K562 (cell line): ENCODE data around the gene ASIC1. TPM values are rescaled to one million over a fixed set of nuclear protein-coding genes. Genes with fewer than 3 reads are reported as not detected.

ENCODE experiments used
- ELF1 ChIP-seq: fragments of 200-800 bp; sonication (Bioruptor generic); IDR thresholded peaks from 2 replicates; pipeline ENCODE4 v1.6.1; 2016; ENCODE audit warnings: missing genetic modification characterization, missing compliant biosample characterization
- HDAC1 ChIP-seq, 2 experiments: fragments of 450-650 bp; IDR thresholded peaks; 2 replicates each; pipeline ENCODE4 v1.6.1; 2016 to 2017; ENCODE audit warnings: inconsistent platforms in 1 of 2, mild to moderate bottlenecking in 1 of 2, moderate library complexity in 1 of 2
- KLF1 ChIP-seq: fragments of 450-650 bp; IDR thresholded peaks from 2 replicates; pipeline ENCODE4 v1.6.1; 2016; ENCODE audit warnings: missing genetic modification characterization, missing compliant biosample characterization
- LARP7 ChIP-seq: fragments of 450-650 bp; IDR thresholded peaks from 2 replicates; pipeline ENCODE4 v1.6.1; 2016
- NR3C1 ChIP-seq: sonication (generic); formaldehyde crosslinking; IDR thresholded peaks from 2 replicates; pipeline ENCODE4 v1.8.1; 2022; ENCODE audit warnings: missing genetic modification reagents
- NRF1 ChIP-seq, 2 experiments: fragments of 450-650 bp; IDR thresholded peaks in 1 of 2; conservative IDR thresholded peaks in 1 of 2; 2 replicates each; pipeline ENCODE4 v1.6.1; 2014; ENCODE audit warnings: mild to moderate bottlenecking in 2 of 2
- OTX1 ChIP-seq: fragments of 450-650 bp; formaldehyde crosslinking; IDR thresholded peaks from 2 replicates; pipeline ENCODE4 v1.4.0; 2022; ENCODE audit warnings: mild to moderate bottlenecking
- SIN3A ChIP-seq, 2 experiments: fragments of 150-350 bp in 1 of 2; IDR thresholded peaks; 2 replicates each; pipeline ENCODE4 v1.6.1; 2011 to 2016; ENCODE audit warnings: borderline replicate concordance in 2 of 2, low read depth in 2 of 2, low read length in 2 of 2, mild to moderate bottlenecking in 2 of 2, moderate library complexity in 2 of 2; ENCODE audit not compliant: control insufficient read depth in 1 of 2
- SREBF2 ChIP-seq: sonication (generic); formaldehyde crosslinking; IDR thresholded peaks from 2 replicates; pipeline ENCODE4 v1.4.0; 2020; ENCODE audit warnings: mild to moderate bottlenecking, missing genetic modification reagents
- TCF3 ChIP-seq: sonication (generic); formaldehyde crosslinking; IDR thresholded peaks from 2 replicates; pipeline ENCODE4 v1.4.0; 2020; ENCODE audit warnings: mild to moderate bottlenecking, missing genetic modification reagents
- TEAD1 ChIP-seq, 2 experiments: fragments of 450-650 bp in 1 of 2; sonication (generic) in 1 of 2; formaldehyde crosslinking; IDR thresholded peaks; 2 replicates each; pipeline versions ENCODE4 v1.4.0 to v1.8.0; 2020 to 2022; ENCODE audit warnings: mild to moderate bottlenecking in 2 of 2, missing genetic modification reagents in 1 of 2
- TFAM ChIP-seq: fragments of 250-450 bp; sonication (Bioruptor Pico); conservative IDR thresholded peaks from 2 replicates; pipeline ENCODE4 v1.5.0; 2021; ENCODE audit warnings: mild to moderate bottlenecking, moderate library complexity
- THRAP3 ChIP-seq: fragments of 450-650 bp; IDR thresholded peaks from 2 replicates; pipeline ENCODE4 v1.6.1; 2016; ENCODE audit warnings: mild to moderate bottlenecking, inconsistent platforms, borderline replicate concordance
- ZBTB1 ChIP-seq: sonication (generic); formaldehyde crosslinking; IDR thresholded peaks from 2 replicates; pipeline ENCODE4 v1.8.1; 2023; ENCODE audit warnings: missing genetic modification reagents, low read depth, mild to moderate bottlenecking, borderline replicate concordance
- ZHX1 ChIP-seq: fragments of 150-350 bp; conservative IDR thresholded peaks from 2 replicates; pipeline ENCODE4 v1.6.1; 2014; ENCODE audit warnings: low read length
- ZNF274 ChIP-seq: IDR thresholded peaks from 2 replicates; pipeline ENCODE4 v1.6.1; 2011; ENCODE audit warnings: low read depth, mild to moderate bottlenecking, low read length, moderate library complexity, borderline replicate concordance
- ZNF277 ChIP-seq: fragments of 250-450 bp; sonication (Bioruptor Pico); IDR thresholded peaks from 2 replicates; pipeline ENCODE4 v1.8.0; 2022; ENCODE audit warnings: inconsistent platforms, mild to moderate bottlenecking, moderate library complexity, borderline replicate concordance
- ZNF280A ChIP-seq: fragments of 450-650 bp; IDR thresholded peaks from 2 replicates; pipeline ENCODE4 v1.6.1; 2018; ENCODE audit warnings: mild to moderate bottlenecking, low read depth; ENCODE audit not compliant: partially characterized antibody
- ZNF3 ChIP-seq: fragments of 250-450 bp; sonication (Bioruptor Pico); IDR thresholded peaks from 2 replicates; pipeline ENCODE4 v1.5.0; 2021; ENCODE audit warnings: mild to moderate bottlenecking, moderate library complexity
- polyA plus RNA-seq, 8 experiments: library from polyadenylated mRNA; depleted of rRNA in 4 of 8; stranded (reverse) in 5 of 8; unstranded in 3 of 8; fragments of >200 nt; fragmentation: Nextera tagmentation in 2 of 8; fragmentation: Illumina TruSeq in 1 of 8; extraction: Ambion mirVana in 2 of 8; extraction: Trizol in 1 of 8; gene quantifications; 2 replicates each; pipeline versions ENCODE4 v1.2.1 to v1.2.3, GENCODE V29; 2011 to 2014; ENCODE audit warnings: inconsistent platforms in 1 of 8, missing spikeins in 1 of 8
- total RNA-seq, 7 experiments: library from RNA; depleted of rRNA in 6 of 7; stranded (reverse); fragments of >200 nt in 6 of 7; fragmentation: Illumina TruSeq in 2 of 7; extraction: Trizol in 2 of 7; gene quantifications; 2 replicates each; pipeline versions ENCODE4 v1.2.1 to v1.2.3, GENCODE V29; 2011 to 2021; ENCODE audit warnings: low replicate concordance in 1 of 7
- TF ChIP-seq, protein P1 (sequence below): fragments of 450-650 bp; conservative IDR thresholded peaks from 2 replicates; pipeline ENCODE4 v1.6.1; 2016; ENCODE audit warnings: missing genetic modification characterization, low read depth, mild to moderate bottlenecking, missing compliant biosample characterization, moderate library complexity
- TF ChIP-seq, protein P2 (sequence below): IDR thresholded peaks from 2 replicates; pipeline ENCODE4 v1.6.1; 2011; ENCODE audit not compliant: insufficient read length; ENCODE audit errors: extremely low read depth

The ASIC1 gene
- total and polyA plus RNA-seq, 9 of the 15 experiments (the other 6 are each of a cell fraction or from before 2014, with no cell fraction given), result 0.01 to 1.7 (median 0.45) TPM

DNA sequence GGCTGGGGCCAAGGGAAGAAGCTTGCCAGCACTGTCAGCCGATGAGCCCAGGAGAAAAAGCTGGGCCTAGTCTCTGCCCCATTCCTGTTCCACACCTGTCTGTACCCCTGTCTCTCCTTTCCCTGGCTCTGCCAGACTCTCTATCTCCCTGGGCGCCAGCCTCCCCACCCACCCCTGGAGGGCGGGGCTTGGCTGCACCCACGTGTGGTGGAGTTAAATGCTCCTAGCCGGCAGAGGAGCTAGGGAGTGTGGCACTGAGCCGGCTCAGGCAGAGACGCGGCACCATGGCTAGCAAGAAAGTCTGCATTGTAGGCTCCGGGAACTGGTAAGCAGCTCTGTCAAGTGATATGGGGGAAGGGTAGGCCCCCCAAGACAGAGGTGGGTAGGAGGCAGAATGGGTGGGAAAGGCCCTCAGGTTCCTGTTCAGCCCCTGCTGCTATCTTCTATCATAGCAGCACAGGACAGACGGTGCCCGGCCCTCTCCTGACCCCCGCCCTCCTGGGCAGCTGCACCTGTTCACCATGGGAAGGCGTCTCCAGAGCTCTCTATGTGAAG is 46.4 kb downstream of the ASIC1 start, which contains the start of gene GPD1 (continued):
- TF ChIP-seq HDAC1 (IDR thresholded peaks at IDR 0.05) (0 out of 4 replicates have a peak, but pooled peaks of 1 of the 2 experiments have one; percentile 28), SIN3A (IDR thresholded peaks at IDR 0.05; ENCODE audit: borderline replicate concordance in 2 of 2, control insufficient read depth in 1 of 2, low read depth in 2 of 2, low read length in 2 of 2) (peak in 1 of 2 experiments; percentile 82; a peak in 1 of 4 replicates), THRAP3 (no peak), TFAM (CRISPR knock-in tag) (no peak), ZBTB1 (CRISPR knock-in tag) (0 out of 2 replicates have a peak, but pooled peaks have one; percentile 16), NRF1 (conservative IDR thresholded peaks at IDR 0.05 in 1 of 2, IDR thresholded peaks at IDR 0.05 in 1 of 2) (peak in 1 of 2 experiments; percentile 22; a peak in 1 of 4 replicates), SREBF2 (CRISPR knock-in tag) (no peak), ZNF280A (no peak), TEAD1 (CRISPR knock-in tag; IDR thresholded peaks at IDR 0.05) (no peak), OTX1 (CRISPR knock-in tag) (no peak), NR3C1 (CRISPR knock-in tag) (no peak), ZNF277 (CRISPR knock-in tag) (no peak), ELF1 (tag) (no peak), TCF3 (CRISPR knock-in tag) (no peak), ZNF3 (CRISPR knock-in tag) (no peak), ZNF274 (no peak), LARP7 (no peak), ZHX1 (no peak), KLF1 (tag) (no peak)
- TF ChIP-seq, protein P1, sequence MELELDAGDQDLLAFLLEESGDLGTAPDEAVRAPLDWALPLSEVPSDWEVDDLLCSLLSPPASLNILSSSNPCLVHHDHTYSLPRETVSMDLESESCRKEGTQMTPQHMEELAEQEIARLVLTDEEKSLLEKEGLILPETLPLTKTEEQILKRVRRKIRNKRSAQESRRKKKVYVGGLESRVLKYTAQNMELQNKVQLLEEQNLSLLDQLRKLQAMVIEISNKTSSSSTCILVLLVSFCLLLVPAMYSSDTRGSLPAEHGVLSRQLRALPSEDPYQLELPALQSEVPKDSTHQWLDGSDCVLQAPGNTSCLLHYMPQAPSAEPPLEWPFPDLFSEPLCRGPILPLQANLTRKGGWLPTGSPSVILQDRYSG, result no peak
- TF ChIP-seq, protein P2, sequence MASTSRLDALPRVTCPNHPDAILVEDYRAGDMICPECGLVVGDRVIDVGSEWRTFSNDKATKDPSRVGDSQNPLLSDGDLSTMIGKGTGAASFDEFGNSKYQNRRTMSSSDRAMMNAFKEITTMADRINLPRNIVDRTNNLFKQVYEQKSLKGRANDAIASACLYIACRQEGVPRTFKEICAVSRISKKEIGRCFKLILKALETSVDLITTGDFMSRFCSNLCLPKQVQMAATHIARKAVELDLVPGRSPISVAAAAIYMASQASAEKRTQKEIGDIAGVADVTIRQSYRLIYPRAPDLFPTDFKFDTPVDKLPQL, result no peak
